IMR-90 (cell line): Measurements from ENCODE around the gene IWS1. TPM values are rescaled to one million over a fixed set of nuclear protein-coding genes. Genes with fewer than 3 reads are reported as not detected.

Experiments used
- ATAC-seq: fragments of 200-7000 bp; cut with Tn5 transposase; 2 replicates; pipeline ENCODE4 v1.9.1; 2020; ENCODE audit warnings: low read depth, mild to moderate bottlenecking, moderate library complexity
- BruUV-seq: library from RNA; stranded (reverse); fragments of 400-500 nt; replicated peaks from 2 replicates; lab custom pipeline; 2021; lab: Mats Ljungman, UMichigan
- CTCF ChIA-PET: fragments of 300-600 bp; formaldehyde crosslinking; extraction: SDS; loops from one replicate; lab custom pipeline; 2021; ENCODE audit warnings: antibody characterized with exemption; lab: Yijun Ruan, JAX
- POLR2A ChIA-PET: fragments of 300-600 bp; sonication (Branson Sonifier 250); formaldehyde crosslinking; loops from one replicate; lab custom pipeline; 2022; ENCODE audit warnings: antibody characterized with exemption; ENCODE audit not compliant: unreplicated experiment; lab: Charles Lee
- DNase-seq: peaks from one replicate; pipeline ENCODE4 v3.0.0; 2013
- H2AFZ ChIP-seq: replicated peaks from 2 replicates; pipeline ENCODE3; 2013; ENCODE audit warnings: low read length, mild to moderate bottlenecking; ENCODE audit not compliant: poor library complexity
- H2AK5ac ChIP-seq: 2 replicates; pipeline ENCODE4 v1.6.1; 2013; ENCODE audit warnings: low read depth, low read length, inconsistent platforms
- H2AK9ac ChIP-seq: replicated peaks from 2 replicates; pipeline ENCODE3; 2013; ENCODE audit warnings: mild to moderate bottlenecking, low read depth, low read length, moderate library complexity; ENCODE audit not compliant: poor library complexity
- H2BK120ac ChIP-seq: 2 replicates; pipeline ENCODE4 v1.6.1; 2013; ENCODE audit warnings: low read depth, low read length, inconsistent platforms
- H2BK15ac ChIP-seq: 3 replicates; pipeline ENCODE4 v1.6.1; 2013; ENCODE audit warnings: low read depth, low read length, inconsistent platforms
- H2BK20ac ChIP-seq: 2 replicates; pipeline ENCODE4 v1.6.1; 2013; ENCODE audit warnings: low read depth, mild to moderate bottlenecking, inconsistent platforms, low read length, moderate library complexity
- H2BK5ac ChIP-seq: 2 replicates; pipeline ENCODE4 v1.6.1; 2013; ENCODE audit warnings: mild to moderate bottlenecking, low read depth, low read length, inconsistent platforms; ENCODE audit not compliant: poor library complexity, severe bottlenecking
- H3K14ac ChIP-seq: replicated peaks from 2 replicates; pipeline ENCODE4 v1.6.1; 2013; ENCODE audit warnings: low read depth, low read length, inconsistent platforms
- H3K18ac ChIP-seq: 2 replicates; pipeline ENCODE4 v1.6.1; 2013; ENCODE audit warnings: low read depth, low read length, control low read depth
- H3K23ac ChIP-seq: 2 replicates; pipeline ENCODE4 v1.6.1; 2013; ENCODE audit warnings: low read depth, low read length, inconsistent platforms
- H3K27ac ChIP-seq: 2 replicates; pipeline ENCODE4 v1.5.1; 2013; ENCODE audit warnings: mild to moderate bottlenecking, control low read depth, low read length; ENCODE audit not compliant: insufficient read depth
- H3K27me3 ChIP-seq: 2 replicates; pipeline ENCODE4 v1.6.1; 2013; ENCODE audit warnings: low read length; ENCODE audit not compliant: control insufficient read depth, insufficient read depth
- H3K36me3 ChIP-seq: 2 replicates; pipeline ENCODE4 v1.6.1; 2013; ENCODE audit warnings: low read length, mixed read lengths; ENCODE audit not compliant: control insufficient read depth, insufficient read depth
- H3K4ac ChIP-seq: 2 replicates; pipeline ENCODE4 v1.6.1; 2013; ENCODE audit warnings: low read depth, low read length, inconsistent platforms
- H3K4me1 ChIP-seq: 2 replicates; pipeline ENCODE4 v1.6.1; 2013; ENCODE audit warnings: low read length, mixed read lengths; ENCODE audit not compliant: control insufficient read depth, insufficient read depth
- H3K4me2 ChIP-seq: 2 replicates; pipeline ENCODE4 v1.6.1; 2013; ENCODE audit warnings: low read depth, mild to moderate bottlenecking, control low read depth, low read length, moderate library complexity
- H3K4me3 ChIP-seq: 2 replicates; pipeline ENCODE4 v1.5.1; 2013; ENCODE audit warnings: low read depth, mild to moderate bottlenecking, control low read depth, low read length, moderate library complexity; ENCODE audit not compliant: insufficient read depth
- H3K56ac ChIP-seq: 2 replicates; pipeline ENCODE4 v1.6.1; 2013; ENCODE audit warnings: low read length, inconsistent platforms; ENCODE audit not compliant: insufficient read depth; ENCODE audit errors: extremely low read depth
- H3K79me1 ChIP-seq, 2 experiments: 2 replicates each; pipeline ENCODE4 v1.6.1; 2013; ENCODE audit warnings: low read length in 2 of 2, inconsistent platforms in 1 of 2, low read depth in 1 of 2
- H3K9ac ChIP-seq: 2 replicates; pipeline ENCODE4 v1.6.1; 2013; ENCODE audit warnings: low read depth, low read length, control low read depth
- H3K9me1 ChIP-seq: 2 replicates; pipeline ENCODE4 v1.6.1; 2013; ENCODE audit warnings: low read length, inconsistent platforms; ENCODE audit not compliant: insufficient read depth
- H3K9me3 ChIP-seq: 2 replicates; pipeline ENCODE4 v1.6.1; 2013; ENCODE audit warnings: low read length; ENCODE audit not compliant: control insufficient read depth, insufficient read depth
- H4K20me1 ChIP-seq: 2 replicates; pipeline ENCODE4 v1.6.1; 2013; ENCODE audit warnings: low read length, inconsistent platforms; ENCODE audit not compliant: insufficient read depth
- H4K5ac ChIP-seq: 2 replicates; pipeline ENCODE4 v1.6.1; 2013; ENCODE audit warnings: mild to moderate bottlenecking, low read depth, low read length, control low read depth
- H4K8ac ChIP-seq, 2 experiments: 2 replicates each; pipeline ENCODE4 v1.6.1; 2013; ENCODE audit warnings: low read depth in 2 of 2, low read length in 2 of 2, control low read depth in 1 of 2, inconsistent platforms in 1 of 2
- H4K91ac ChIP-seq: 2 replicates; pipeline ENCODE4 v1.6.1; 2013; ENCODE audit warnings: low read depth, low read length, inconsistent platforms; ENCODE audit not compliant: insufficient read depth
- BHLHE40 ChIP-seq: fragments of 150-350 bp; IDR thresholded peaks from 2 replicates; pipeline ENCODE4 v1.6.1; 2016; ENCODE audit warnings: mild to moderate bottlenecking, low read depth, low read length
- CEBPB ChIP-seq: IDR thresholded peaks from 2 replicates; pipeline ENCODE4 v1.6.1; 2012; ENCODE audit warnings: low read depth, low read length, improper control_type of control experiment
- ELK1 ChIP-seq: fragments of 150-350 bp; IDR thresholded peaks from 2 replicates; pipeline ENCODE4 v1.6.1; 2016; ENCODE audit warnings: low read depth, mild to moderate bottlenecking, low read length, moderate library complexity, borderline replicate concordance
- FOS ChIP-seq: fragments of 150-350 bp; IDR thresholded peaks from 2 replicates; pipeline ENCODE4 v1.6.1; 2016; ENCODE audit warnings: low read depth, low read length
- MAFK ChIP-seq: IDR thresholded peaks from 2 replicates; pipeline ENCODE4 v1.6.1; 2012; ENCODE audit warnings: low read depth, low read length, improper control_type of control experiment
- MAZ ChIP-seq: IDR thresholded peaks from 2 replicates; pipeline ENCODE4 v1.6.1; 2012; ENCODE audit warnings: low read depth, mild to moderate bottlenecking, low read length, improper control_type of control experiment, moderate library complexity, borderline replicate concordance
- MXI1 ChIP-seq: IDR thresholded peaks from 2 replicates; pipeline ENCODE4 v1.6.1; 2012; ENCODE audit warnings: low read depth, mild to moderate bottlenecking, low read length, moderate library complexity, borderline replicate concordance
- NFE2L2 ChIP-seq: fragments of 150-350 bp; IDR thresholded peaks from 2 replicates; pipeline ENCODE4 v1.6.1; 2016; ENCODE audit warnings: low read depth, mild to moderate bottlenecking, low read length
- POLR2A ChIP-seq: IDR thresholded peaks from 2 replicates; pipeline ENCODE4 v1.6.1; 2012; ENCODE audit warnings: mild to moderate bottlenecking, low read depth, low read length
- RAD21 ChIP-seq: IDR thresholded peaks from 2 replicates; pipeline ENCODE4 v1.6.1; 2012; ENCODE audit warnings: low read length, improper control_type of control experiment
- RCOR1 ChIP-seq: IDR thresholded peaks from 2 replicates; pipeline ENCODE4 v1.6.1; 2012; ENCODE audit warnings: mild to moderate bottlenecking, low read length, improper control_type of control experiment; ENCODE audit not compliant: insufficient replicate concordance
- RFX5 ChIP-seq: IDR thresholded peaks from 2 replicates; pipeline ENCODE4 v1.8.0; 2012; ENCODE audit warnings: low read depth, mild to moderate bottlenecking, low read length, moderate library complexity
- SMC3 ChIP-seq: fragments of 150-350 bp; IDR thresholded peaks from 2 replicates; pipeline ENCODE4 v1.6.1; 2016; ENCODE audit warnings: low read depth, mild to moderate bottlenecking, antibody characterized with exemption, low read length, moderate library complexity
- USF2 ChIP-seq: fragments of 150-350 bp; IDR thresholded peaks from 2 replicates; pipeline ENCODE4 v1.6.1; 2017; ENCODE audit warnings: mild to moderate bottlenecking, antibody characterized with exemption, low read length, low read depth
- WGBS, 2 experiments: methylation state at CpG; one replicate each; pipeline versions ENCODE4 v1.1.5 to v1.1.7; 2013; ENCODE audit warnings: missing lambda C conversion rate in 2 of 2; ENCODE audit not compliant: insufficient read length in 1 of 2; ENCODE audit errors: extremely low coverage in 2 of 2; 5-methylcytosine and 5-hydroxymethylcytosine counted together
- dilution Hi-C: fragments of 300-500 bp; cut with HindIII; formaldehyde crosslinking; loops from one replicate; pipeline ENCODE4 v1.14.3; 2018; ENCODE audit warnings: low sequenced_read_pairs; ENCODE audit not compliant: unreplicated experiment
- in situ Hi-C: fragments of 300-500 bp; cut with MboI; formaldehyde crosslinking; loops from 3 replicates; pipeline ENCODE4 v1.14.3; 2019; ENCODE audit warnings: low sequenced_read_pairs, inconsistent platforms, mixed read lengths
- intact Hi-C: fragments of 100-400 bp; cut with micrococcal nuclease; formaldehyde crosslinking; loops from 2 replicates; pipeline ENCODE4 v1.10.0; 2022
- polyA plus RNA-seq, 3 experiments: library from polyadenylated mRNA; depleted of rRNA; stranded (reverse); fragments of >200 nt; gene quantifications; 2 replicates each; pipeline ENCODE4 v1.2.3, GENCODE V29; 2012; ENCODE audit warnings: low replicate concordance in 1 of 3
- total RNA-seq: library from RNA; depleted of rRNA; stranded (reverse); fragments of >200 nt; gene quantifications from 2 replicates; pipeline ENCODE4 v1.2.3, GENCODE V29; 2012

IWS1 gene
- total and polyA plus RNA-seq, 2 of the 4 experiments (the other 2 are of a cell fraction): 31.5 to 52.5 TPM

GRCh38 chr2:127566139-127566417 lies 39.8 kb upstream of the IWS1 start:
- Histone ChIP-seq H2BK15ac (no peak overlapping the region), H4K20me1 (no peaks in the 10 kb centered on the region), H4K5ac (no peak overlapping the region), H3K23ac (no peak overlapping the region), H3K9me3 (peaks cover 2% of the 10 kb centered on the region; the same call in 1 of the 2 replicates), H3K4me3 (no peak overlapping the region), H3K27me3 (peaks cover 10% of the 10 kb centered on the region), H2BK5ac (no peak overlapping the region), H4K91ac (no peak overlapping the region), H2AK9ac (no peak overlapping the region), H3K14ac (no peak overlapping the region), H3K4me1 (no peaks in the 10 kb centered on the region; the same call in 1 of the 2 replicates), H4K8ac (no peak overlapping the region), H2AFZ (no peak overlapping the region), H3K36me3 (no peaks in the 10 kb centered on the region), H3K27ac (no peak overlapping the region), H3K18ac (no peak overlapping the region), H3K9ac (no peak overlapping the region), H3K56ac (no peak overlapping the region), H2BK120ac (no peak overlapping the region), H3K4me2 (no peak overlapping the region), H2BK20ac (no peak overlapping the region), H3K4ac (no peak overlapping the region), H2AK5ac (no peak overlapping the region), H3K9me1 (no peaks in the 10 kb centered on the region), H3K79me1 (no peaks in the 10 kb centered on the region)
- WGBS, 2 experiments: no CpG with 5 or more reads among the region's 5 CpGs
- ATAC-seq: no peak
- dilution Hi-C loops (no loop called here), intact Hi-C loops (no loop called here), in situ Hi-C loops (no loop called here)
- no peak for TF ChIP-seq MXI1
- no peak for TF ChIP-seq RFX5
- TF ChIP-seq ELK1: no peak
- no peak for TF ChIP-seq POLR2A
- no peak for TF ChIP-seq SMC3
- no peak for TF ChIP-seq CEBPB
- TF ChIP-seq FOS: no peak
- no peak for TF ChIP-seq RCOR1
- TF ChIP-seq MAZ: no peak
- no peak for TF ChIP-seq USF2
- TF ChIP-seq BHLHE40: no peak
- TF ChIP-seq NFE2L2: no peak
- TF ChIP-seq RAD21: no peak
- TF ChIP-seq MAFK: no peak
- DNase-seq: no peak
- POLR2A ChIA-PET: no interaction called here
- BruUV-seq: no TSS peak
- CTCF ChIA-PET: no interaction called here
